Measurements from ENCODE around the gene TRAF6. TPM values are rescaled to one million over a fixed set of nuclear protein-coding genes. Genes with fewer than 3 reads are reported as not detected.

TRAF6 gene
- total and polyA plus RNA-seq, 12 donors = 3.0 to 18.2 (median 12.9) TPM

- Histone ChIP-seq H3K27ac (no peak overlapping the region), H3K4me1 (peaks cover 0 to 3% (median 0%) of the 10 kb centered on the region in 9 donors), H3K27me3 (no peaks in the 10 kb centered on the region), H3K36me3 (no peaks in the 10 kb centered on the region), H3K9me3 (peaks cover 0 to 5% (median 0%) of the 10 kb centered on the region in 11 donors), H3K4me3 (no peak overlapping the region)
- TF ChIP-seq CTCF (IDR thresholded peaks at IDR 0.05) = no peak
- DNase-seq = no peak
- no peak for ATAC-seq
- intact Hi-C loops (cut with DNase I) = no loop called here
- 12 to 15% methylated on average over 1 of the region's 1 CpG for WGBS, 2 donors
Observed at GRCh38 chr11:36550385-36551115, 40.5 kb upstream of the TRAF6 start.

GRCh38 chr11:36540998-36541397 is 30.9 kb upstream of the TRAF6 start:
- peak; percentile 24 to 74 (median 55) for TF ChIP-seq CTCF (IDR thresholded peaks at IDR 0.05)
- 26 to 34% methylated on average over 6 of the region's 6 CpGs for WGBS, 2 donors
- Histone ChIP-seq H3K4me1 (peaks cover 0 to 11% (median 0%) of the 10 kb centered on the region in 9 donors), H3K36me3 (no peaks in the 10 kb centered on the region), H3K9me3 (no peaks in the 10 kb centered on the region), H3K4me3 (no peak overlapping the region), H3K27me3 (no peaks in the 10 kb centered on the region), H3K27ac (no peak overlapping the region)
- intact Hi-C loops (cut with DNase I) = no loop called here
- peak in 1 of 2 donors; percentile 60 for DNase-seq
- ATAC-seq = peak; percentile 38 to 92 (median 82)

- intact Hi-C loops (cut with DNase I) = no loop called here
- no peak overlapping the region for H3K4me3 ChIP-seq
- ATAC-seq = no peak
Observed at GRCh38 chr11:36534276-36534840, 24.3 kb upstream of the TRAF6 start.

More at GRCh38 chr11:36534276-36534840, 24.3 kb upstream of the TRAF6 start:
- Histone ChIP-seq H3K9me3 (no peaks in the 10 kb centered on the region), H3K36me3 (no peaks in the 10 kb centered on the region), H3K4me1 (peaks cover 0 to 18% (median 8%) of the 10 kb centered on the region in 9 donors), H3K27ac (no peak overlapping the region), H3K27me3 (no peaks in the 10 kb centered on the region)
- no peak for TF ChIP-seq CTCF (IDR thresholded peaks at IDR 0.05)
- DNase-seq = no peak
- WGBS, 2 donors = 78% methylated on average over 3 of the region's 3 CpGs

Measured in heart right ventricle (tissue), 16 donors.